ENCODE results near the gene ARHGEF9. TPM values are rescaled to one million over a fixed set of nuclear protein-coding genes. Genes with fewer than 3 reads are reported as not detected.

The ARHGEF9 gene
- total RNA-seq, 2 donors from 2014 or later: 5.4 to 64.6 TPM

DNA sequence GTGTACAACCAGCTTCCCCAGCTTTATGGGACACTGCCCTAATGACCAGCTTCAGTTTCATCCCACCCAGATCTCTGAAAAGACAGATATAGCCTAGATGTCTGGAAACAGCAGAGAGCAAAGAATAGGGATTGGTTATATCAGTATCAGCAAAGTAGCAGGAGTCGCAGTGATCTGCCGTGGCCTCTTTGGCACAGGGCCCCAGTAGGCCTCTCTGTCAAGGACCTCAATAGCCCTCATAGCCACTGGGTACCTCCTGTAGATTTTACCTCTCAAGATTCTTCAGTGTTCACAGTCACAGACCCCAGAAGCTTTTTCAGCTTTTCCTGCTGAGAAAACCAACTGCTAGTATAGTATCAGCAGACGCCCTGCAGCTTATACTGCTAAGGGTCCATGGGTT, 104.6 kb downstream of the ARHGEF9 start:
- H3K27me3 ChIP-seq: no peaks in the 10 kb centered on the region
- H3K4me3 ChIP-seq: no peak overlapping the region
- H3K27ac ChIP-seq: no peak overlapping the region
- no peaks in the 10 kb centered on the region for H3K4me1 ChIP-seq
- no peaks in the 10 kb centered on the region for H3K9me3 ChIP-seq
- DNase-seq (no peak), ATAC-seq (no peak)
- no peak for TF ChIP-seq CTCF (IDR thresholded peaks at IDR 0.05)
- no peak for TF ChIP-seq POLR2A (IDR thresholded peaks at IDR 0.05)
- WGBS, 2 donors: 95 to 97% methylated on average over 3 of the region's 3 CpGs
- intact Hi-C loops (cut with DNase I): no loop called here
- H3K36me3 ChIP-seq (replicated peaks in 1 of 2; ENCODE audit: insufficient read depth in 1 of 2, low read depth in 2 of 2): no peaks in the 10 kb centered on the region

DNA sequence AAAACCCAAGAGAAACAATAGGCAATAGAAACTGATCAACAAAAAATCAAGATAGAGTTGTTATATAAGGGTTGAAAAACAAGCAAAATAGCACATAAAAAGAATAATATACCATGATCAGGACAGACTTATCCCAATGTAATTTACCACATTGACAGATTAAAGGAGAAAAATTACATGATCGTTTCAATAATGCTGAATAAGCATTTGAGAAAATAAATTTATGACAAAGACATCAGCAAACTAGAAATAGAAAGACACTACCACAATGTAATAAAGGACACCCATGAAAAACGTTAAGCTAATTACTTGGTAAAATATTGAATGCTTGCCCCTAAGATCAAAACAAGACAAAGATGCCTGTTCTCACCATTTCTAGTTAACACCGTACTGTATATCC, 105.6 kb downstream of the ARHGEF9 start:
- intact Hi-C loops (cut with DNase I): no loop called here
- DNase-seq (no peak), ATAC-seq (no peak)
- Histone ChIP-seq H3K36me3 (replicated peaks in 1 of 2; ENCODE audit: insufficient read depth in 1 of 2, low read depth in 2 of 2) (no peaks in the 10 kb centered on the region), H3K9me3 (no peaks in the 10 kb centered on the region), H3K4me3 (no peak overlapping the region), H3K4me1 (no peaks in the 10 kb centered on the region), H3K27ac (no peak overlapping the region), H3K27me3 (no peaks in the 10 kb centered on the region)
- TF ChIP-seq POLR2A (IDR thresholded peaks at IDR 0.05): no peak
- TF ChIP-seq CTCF (IDR thresholded peaks at IDR 0.05): no peak
- 86 to 91% methylated on average over 3 of the region's 3 CpGs for WGBS, 2 donors

GRCh38 chrX:63675716-63676115, 109.3 kb downstream of the ARHGEF9 start:
- no peaks in the 10 kb centered on the region for H3K27me3 ChIP-seq
- intact Hi-C loops (cut with DNase I): no loop called here
- no peak overlapping the region for H3K27ac ChIP-seq
- no peaks in the 10 kb centered on the region for H3K9me3 ChIP-seq
- H3K4me3 ChIP-seq: no peak overlapping the region
- ATAC-seq (no peak), DNase-seq (no peak)
- no peaks in the 10 kb centered on the region for H3K4me1 ChIP-seq
- no peak for TF ChIP-seq POLR2A (IDR thresholded peaks at IDR 0.05)
- TF ChIP-seq CTCF (IDR thresholded peaks at IDR 0.05): no peak
- no peaks in the 10 kb centered on the region for H3K36me3 ChIP-seq (replicated peaks in 1 of 2; ENCODE audit: insufficient read depth in 1 of 2, low read depth in 2 of 2)
- 83 to 91% methylated on average over 2 of the region's 2 CpGs for WGBS, 2 donors

GRCh38 chrX:63673896-63674295, 111.1 kb downstream of the ARHGEF9 start:
- Histone ChIP-seq H3K27ac (no peak overlapping the region), H3K9me3 (no peaks in the 10 kb centered on the region), H3K4me1 (no peaks in the 10 kb centered on the region), H3K4me3 (no peak overlapping the region), H3K36me3 (replicated peaks in 1 of 2; ENCODE audit: insufficient read depth in 1 of 2, low read depth in 2 of 2) (no peaks in the 10 kb centered on the region), H3K27me3 (no peaks in the 10 kb centered on the region)
- DNase-seq: no peak
- no peak for ATAC-seq
- TF ChIP-seq POLR2A (IDR thresholded peaks at IDR 0.05) (no peak), CTCF (IDR thresholded peaks at IDR 0.05) (no peak)
- 84 to 91% methylated on average over 4 of the region's 4 CpGs for WGBS, 2 donors
- intact Hi-C loops (cut with DNase I): no loop called here

DNA sequence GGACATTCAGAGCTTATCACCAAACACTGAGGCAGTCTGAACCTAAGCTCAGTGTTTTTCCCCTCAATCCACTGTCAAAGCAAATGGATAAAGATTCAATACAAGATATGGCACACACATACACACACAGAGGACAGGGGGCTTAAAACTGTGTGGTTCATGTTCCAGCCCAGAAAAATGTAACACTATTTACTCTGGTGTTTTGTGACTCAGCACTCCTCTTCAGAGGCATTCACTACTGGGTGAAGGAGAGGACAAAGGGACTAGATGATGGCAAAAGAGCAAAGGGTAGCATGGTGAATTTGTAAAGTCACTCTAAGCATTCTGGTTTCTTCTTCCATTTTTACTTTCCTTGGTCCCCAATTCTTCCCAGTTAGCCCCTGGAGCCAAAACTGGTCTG, 120.3 kb downstream of the ARHGEF9 start:
- H3K4me1 ChIP-seq: no peaks in the 10 kb centered on the region
- no peak overlapping the region for H3K4me3 ChIP-seq
- intact Hi-C loops (cut with DNase I): no loop called here
- H3K27ac ChIP-seq: no peak overlapping the region
- TF ChIP-seq POLR2A (IDR thresholded peaks at IDR 0.05) (no peak), CTCF (IDR thresholded peaks at IDR 0.05) (no peak)
- no peaks in the 10 kb centered on the region for H3K27me3 ChIP-seq
- H3K36me3 ChIP-seq (replicated peaks in 1 of 2; ENCODE audit: insufficient read depth in 1 of 2, low read depth in 2 of 2): no peaks in the 10 kb centered on the region
- DNase-seq (no peak), ATAC-seq (no peak)
- no peaks in the 10 kb centered on the region for H3K9me3 ChIP-seq
